Activated CD4-positive, alpha-beta T cell treated with anti-CD3 and anti-CD28 coated beads, Interleukin-2, amount 50 U/mL, for 1 hour (primary cell): ENCODE data around the gene BNC2.

Experiments
- DNase-seq: peaks from one replicate; pipeline ENCODE4 v3.0.0-alpha.2; 2020

BNC2 gene

DNA sequence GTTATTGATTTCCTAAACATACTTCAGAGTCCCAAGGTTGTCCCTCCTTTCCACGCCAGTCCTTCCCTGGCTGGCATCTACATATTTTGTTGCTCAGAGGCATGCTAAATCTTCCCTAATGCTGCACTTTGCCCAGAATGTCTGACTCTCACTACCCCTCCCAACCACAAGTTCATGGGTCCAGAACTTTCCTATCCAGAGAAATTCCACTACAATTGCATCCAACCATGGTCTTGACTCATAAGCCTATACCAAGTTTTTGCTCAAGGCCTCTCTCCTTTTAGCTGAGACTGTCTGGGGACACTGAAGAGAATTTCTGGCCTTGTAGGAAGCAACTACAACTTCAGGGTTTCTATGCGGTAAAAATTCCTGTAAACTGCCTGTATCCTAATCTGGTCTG lies 206.3 kb downstream of the BNC2 start:
- no peak for DNase-seq

DNA sequence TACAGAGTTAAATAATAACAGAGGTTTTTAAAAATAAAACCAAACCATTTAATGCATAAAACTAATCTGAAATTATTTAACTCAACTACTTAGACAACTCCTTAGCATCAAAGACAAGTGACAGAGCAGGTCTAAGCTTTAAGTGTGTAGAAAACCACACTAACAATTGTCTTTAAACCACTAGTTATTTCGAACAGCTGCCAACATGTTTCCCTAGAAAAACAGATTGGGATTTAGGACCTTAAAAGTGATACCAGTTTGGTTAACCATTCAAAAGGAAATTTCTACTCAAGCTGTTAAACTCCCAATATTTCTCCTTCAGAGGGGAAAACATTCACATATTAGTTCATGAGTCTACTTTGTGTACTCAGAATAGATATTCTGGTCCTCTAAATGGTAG lies 208.7 kb downstream of the BNC2 start:
- no peak for DNase-seq

GRCh38 chr9:16659096-16659495 lies 211.4 kb downstream of the BNC2 start:
- DNase-seq = no peak

GRCh38 chr9:16656432-16657169 lies 213.9 kb downstream of the BNC2 start:
- no peak for DNase-seq

DNA sequence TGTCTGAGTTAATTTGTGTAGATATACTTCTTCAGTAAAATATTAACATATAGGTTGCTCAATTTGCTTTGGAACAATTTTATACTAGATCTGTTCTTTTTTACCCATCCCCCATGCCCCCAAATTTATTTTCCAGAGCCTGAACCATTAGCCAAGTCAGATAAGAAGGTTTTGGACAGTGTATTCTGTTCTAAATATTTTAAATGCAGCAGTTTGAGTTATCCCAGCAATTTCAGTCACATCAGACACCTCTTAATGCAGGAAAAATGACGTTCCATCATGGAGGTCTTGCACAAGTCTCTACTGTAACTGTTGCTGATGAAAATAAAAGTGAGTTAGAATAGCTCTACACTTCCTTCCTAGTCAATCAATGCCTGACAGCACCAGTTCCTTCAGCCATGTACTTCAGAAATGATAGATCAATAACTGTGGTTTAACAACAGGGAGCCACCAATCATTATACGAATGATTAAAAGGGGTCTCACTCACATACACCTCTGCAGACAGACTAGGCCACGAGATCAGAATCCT lies 215.8 kb downstream of the BNC2 start:
- DNase-seq = no peak

DNA sequence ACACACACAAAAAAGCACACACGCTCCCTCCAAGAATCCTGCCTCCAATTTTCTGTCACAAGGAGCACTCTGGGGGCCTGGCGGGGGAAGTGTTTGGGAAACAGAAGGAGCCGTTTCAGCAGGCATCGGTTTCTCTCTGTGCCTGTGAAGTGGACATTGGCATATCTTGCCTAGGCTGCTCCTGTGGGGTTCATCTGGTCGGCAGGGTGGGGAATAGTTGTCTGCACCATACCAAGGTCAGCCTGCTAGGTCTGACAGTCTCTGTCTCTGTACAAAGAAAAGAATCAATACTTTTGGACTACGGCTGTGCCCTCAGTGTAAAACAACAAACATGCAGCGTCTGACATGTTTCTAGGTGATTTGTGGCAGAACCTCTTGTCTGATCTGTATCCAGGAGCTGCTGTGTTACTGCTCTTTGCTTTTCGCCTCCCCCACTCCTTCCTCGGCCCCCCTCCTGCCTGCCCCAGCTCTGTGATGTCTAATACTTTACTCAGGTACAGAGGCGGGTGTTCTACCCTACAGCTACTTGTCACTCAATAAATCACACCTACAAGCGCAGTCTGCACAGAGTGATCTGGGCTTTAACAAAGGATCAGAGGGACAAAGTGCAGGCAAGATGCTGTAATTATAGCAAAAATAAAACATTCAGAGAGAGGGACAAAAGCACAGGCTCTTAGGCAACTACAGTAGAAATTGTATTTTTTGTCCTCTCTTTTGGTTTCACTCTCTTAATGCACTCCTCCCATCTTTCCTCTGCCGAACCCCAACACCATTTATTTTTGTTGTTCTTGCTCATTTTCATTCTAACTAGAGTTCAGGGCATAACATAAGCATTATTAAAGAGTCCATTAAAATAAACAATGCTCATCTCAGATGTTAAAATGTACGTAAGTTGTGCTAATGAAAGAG lies 216.7 kb downstream of the BNC2 start:
- DNase-seq = no peak

DNA sequence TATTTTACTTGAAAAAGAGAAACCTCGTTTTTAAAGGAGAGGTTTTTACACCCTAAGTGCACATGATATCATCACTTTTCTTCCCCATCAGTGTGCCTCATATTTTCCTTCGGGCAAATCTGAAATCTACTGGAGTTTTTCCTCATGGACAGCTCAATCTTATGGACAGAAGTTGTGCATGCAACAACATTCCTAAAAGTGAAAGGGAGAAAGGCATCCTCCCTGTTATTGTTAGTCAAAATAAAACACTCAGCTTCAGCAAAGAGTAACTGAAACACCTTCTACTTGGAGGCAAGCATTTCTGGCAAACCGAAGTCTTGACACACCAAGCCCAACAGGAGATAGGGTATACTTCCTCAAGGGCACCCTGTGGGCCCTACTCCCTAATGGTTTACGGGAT lies 217.9 kb downstream of the BNC2 start:
- DNase-seq = no peak

- DNase-seq = no peak
Measured at GRCh38 chr9:16651446-16651964, 219.0 kb downstream of the BNC2 start.

DNA sequence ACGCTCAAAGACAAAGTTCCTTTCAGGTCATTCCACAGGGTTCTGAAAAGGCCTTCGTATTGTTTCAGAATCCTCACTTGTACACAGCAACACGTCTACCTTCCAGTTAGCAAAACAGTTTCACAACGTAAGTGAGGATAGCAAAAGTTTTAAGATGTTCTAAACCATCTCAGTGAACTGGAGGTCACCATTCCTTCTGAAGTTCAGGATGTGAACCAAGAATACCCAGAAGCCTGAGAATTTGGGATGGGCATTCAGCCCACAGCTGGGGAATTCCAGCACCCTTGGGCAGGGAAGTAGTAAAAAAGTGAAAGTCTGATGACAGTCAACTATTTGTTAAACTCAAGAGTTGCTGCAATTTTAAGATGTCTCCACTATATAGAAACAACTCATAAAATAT lies 224.5 kb downstream of the BNC2 start:
- DNase-seq = no peak

- no peak for DNase-seq
Measured at GRCh38 chr9:16642421-16643109, 227.9 kb downstream of the BNC2 start.

- no peak for DNase-seq
Measured at GRCh38 chr9:16640649-16641048, 229.8 kb downstream of the BNC2 start.

- no peak for DNase-seq
Measured at GRCh38 chr9:16639644-16640043, 230.8 kb downstream of the BNC2 start.

- no peak for DNase-seq
Measured at GRCh38 chr9:16637911-16638310, 232.6 kb downstream of the BNC2 start.

- DNase-seq = no peak
Measured at GRCh38 chr9:16637218-16637617, 233.3 kb downstream of the BNC2 start.

DNA sequence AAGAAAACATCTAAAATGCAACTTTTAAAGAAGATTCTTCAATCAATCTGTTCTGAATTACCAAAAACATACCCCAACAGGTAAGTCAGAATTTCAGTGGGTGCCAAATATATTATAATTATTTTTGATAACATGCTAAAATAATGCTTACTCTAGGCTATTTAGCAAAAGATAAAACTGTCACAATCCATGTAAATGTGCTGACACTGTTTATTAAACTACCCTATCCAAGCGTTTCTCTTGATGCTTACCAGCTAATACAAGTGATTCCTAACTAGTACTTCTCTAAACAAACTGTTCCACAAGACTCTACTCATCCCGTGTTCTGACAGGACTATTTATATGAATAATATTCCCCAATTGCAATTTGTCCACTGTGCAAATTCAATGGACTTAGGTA lies 236.7 kb downstream of the BNC2 start:
- no peak for DNase-seq

DNA sequence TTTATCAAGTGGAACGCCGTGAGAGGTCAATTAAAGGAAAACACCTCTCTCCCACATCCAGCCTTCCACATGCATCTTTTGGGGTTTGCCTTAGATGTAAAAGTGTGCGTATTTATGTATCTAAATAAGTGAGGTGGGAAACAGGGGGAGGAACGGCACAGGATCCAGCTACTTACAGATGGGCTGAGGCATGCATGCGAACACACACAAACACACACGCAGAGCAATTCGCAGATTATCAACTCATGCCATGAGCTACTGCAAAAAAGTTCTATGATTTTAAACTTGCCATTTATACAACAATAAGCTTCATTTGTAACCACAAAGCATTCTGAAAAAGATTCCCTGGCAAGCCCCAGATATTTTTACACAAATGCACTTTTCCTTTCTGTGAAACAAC lies 242.1 kb downstream of the BNC2 start:
- DNase-seq = no peak

DNA sequence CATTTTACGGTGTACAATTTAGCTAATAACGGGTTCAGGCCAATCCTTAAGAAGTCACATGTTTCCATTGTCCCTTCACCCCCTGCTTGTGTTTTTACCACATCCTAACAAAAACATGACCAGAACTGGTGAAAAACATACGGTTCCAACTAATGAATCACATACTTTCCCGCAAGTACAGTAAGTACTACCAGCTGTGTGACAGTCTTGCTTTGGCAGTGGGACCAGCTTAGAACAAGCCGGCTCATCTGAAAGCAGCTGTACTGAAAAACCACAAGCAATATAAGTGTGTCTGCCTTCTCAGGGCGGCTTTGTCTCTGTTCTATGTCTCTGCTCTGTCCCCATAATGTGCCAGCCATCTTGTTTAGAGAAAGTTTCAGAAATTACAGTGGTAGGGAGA lies 242.5 kb downstream of the BNC2 start:
- no peak for DNase-seq

- no peak for DNase-seq
Measured at GRCh38 chr9:16627521-16627920, 242.9 kb downstream of the BNC2 start.

DNA sequence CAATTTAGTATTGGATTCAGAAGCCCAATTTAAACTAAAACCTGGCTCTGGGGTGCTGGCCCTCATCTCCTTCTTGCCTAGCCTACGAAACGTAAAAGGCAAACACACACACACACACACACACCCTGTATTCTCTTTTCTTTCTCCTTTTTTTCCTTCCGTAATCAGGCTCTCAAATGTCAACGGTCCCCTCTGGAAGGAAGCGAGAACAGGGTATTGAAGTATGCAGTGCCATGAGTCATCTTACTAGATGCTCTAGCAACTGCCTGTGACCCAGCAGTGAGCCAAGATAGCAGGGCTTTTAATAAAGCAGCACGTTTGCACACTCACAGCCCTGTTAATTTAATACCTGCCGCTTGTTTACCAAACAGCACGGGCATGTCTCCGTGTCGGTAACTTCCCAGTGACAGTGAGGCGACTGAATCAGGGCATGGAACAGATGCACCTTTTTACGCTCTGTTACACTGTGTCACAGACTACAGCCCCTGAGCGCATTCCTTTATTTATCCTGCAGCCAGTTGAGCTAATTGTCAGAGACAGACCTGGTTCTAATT lies 243.8 kb downstream of the BNC2 start:
- DNase-seq = no peak

DNA sequence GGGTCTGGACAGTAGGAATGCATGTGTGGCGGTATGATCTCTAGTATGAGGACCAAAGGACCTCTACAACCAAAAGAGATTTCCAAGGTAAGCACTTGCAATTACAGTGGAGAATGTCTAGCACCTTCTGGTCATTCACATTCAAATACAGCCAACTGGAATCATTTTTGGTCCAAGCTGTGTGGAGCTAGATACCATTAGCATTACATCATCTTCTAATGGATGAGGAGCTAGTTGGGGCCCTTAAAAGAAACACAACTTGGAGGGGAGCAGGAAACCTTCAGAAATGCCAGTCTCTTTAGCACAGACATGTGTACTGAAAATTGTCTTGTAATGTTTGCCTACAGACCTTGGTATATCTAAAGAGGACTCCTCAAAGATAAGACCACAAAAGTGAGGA lies 244.7 kb downstream of the BNC2 start:
- no peak for DNase-seq

DNA sequence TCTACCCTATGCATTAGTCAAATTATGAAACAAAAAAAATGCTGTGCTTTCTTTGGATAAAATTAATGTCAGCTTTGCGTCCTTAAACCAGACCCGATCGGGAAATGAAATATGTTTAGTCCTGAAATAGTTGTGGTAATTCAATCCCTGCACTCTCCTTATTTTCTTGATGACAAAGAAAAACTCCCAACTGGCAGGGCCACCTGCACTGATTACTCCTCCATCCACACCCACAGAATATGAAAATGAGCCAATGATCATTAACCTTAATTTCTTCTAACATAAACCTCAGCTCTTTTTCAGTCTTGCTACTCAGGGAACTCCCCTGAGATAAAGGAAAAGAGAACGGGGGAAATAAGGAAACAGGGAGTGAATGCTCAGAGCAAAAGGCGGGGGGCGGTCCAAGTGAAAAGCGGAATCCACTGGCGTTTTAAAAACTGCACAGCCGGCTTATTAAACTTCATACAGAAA lies 245.3 kb downstream of the BNC2 start:
- no peak for DNase-seq

- DNase-seq = no peak
Measured at GRCh38 chr9:16624744-16625117, 245.7 kb downstream of the BNC2 start.
